Measurements from ENCODE around the gene CTTNBP2.

DNA sequence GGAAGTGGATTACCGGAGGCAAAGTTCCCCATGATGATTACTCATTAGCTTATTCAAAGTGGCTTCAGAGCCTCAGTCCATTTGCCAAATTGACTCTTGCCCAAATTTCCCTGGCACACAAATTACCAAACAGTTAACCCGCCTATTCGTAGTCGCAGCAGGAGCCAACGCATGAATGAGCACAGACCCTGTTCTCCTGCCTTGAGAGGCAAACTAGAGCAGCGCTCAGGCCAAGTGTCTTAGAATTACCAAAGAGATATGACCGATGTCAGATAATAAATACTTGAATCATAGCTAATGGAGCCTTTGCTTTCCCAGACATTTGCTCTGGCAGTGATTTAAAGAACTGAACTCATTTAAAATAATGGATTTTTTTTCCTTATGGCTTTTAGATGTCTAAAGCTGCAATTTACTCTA is 64.9 kb downstream of the CTTNBP2 start:
- TF ChIP-seq, protein P1, sequence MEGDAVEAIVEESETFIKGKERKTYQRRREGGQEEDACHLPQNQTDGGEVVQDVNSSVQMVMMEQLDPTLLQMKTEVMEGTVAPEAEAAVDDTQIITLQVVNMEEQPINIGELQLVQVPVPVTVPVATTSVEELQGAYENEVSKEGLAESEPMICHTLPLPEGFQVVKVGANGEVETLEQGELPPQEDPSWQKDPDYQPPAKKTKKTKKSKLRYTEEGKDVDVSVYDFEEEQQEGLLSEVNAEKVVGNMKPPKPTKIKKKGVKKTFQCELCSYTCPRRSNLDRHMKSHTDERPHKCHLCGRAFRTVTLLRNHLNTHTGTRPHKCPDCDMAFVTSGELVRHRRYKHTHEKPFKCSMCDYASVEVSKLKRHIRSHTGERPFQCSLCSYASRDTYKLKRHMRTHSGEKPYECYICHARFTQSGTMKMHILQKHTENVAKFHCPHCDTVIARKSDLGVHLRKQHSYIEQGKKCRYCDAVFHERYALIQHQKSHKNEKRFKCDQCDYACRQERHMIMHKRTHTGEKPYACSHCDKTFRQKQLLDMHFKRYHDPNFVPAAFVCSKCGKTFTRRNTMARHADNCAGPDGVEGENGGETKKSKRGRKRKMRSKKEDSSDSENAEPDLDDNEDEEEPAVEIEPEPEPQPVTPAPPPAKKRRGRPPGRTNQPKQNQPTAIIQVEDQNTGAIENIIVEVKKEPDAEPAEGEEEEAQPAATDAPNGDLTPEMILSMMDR (IDR thresholded peaks at IDR 0.05), result no peak
- TF ChIP-seq POLR2AphosphoS5 (IDR thresholded peaks at IDR 0.05; ENCODE audit: insufficient read depth in 1 of 2, low read depth in 1 of 2) (peak in 1 of 2 donors; percentile 63), POLR2A (IDR thresholded peaks at IDR 0.05) (no peak)
